GM10266 (cell line): ENCODE data around the gene MUC3A.
"Not testable (repeated sequence)": the region's sequence is repeated elsewhere in the genome, so short reads cannot be mapped to it uniquely, and the experiment has no call there.

ENCODE experiments used
- DNase-seq: peaks from one replicate; pipeline ENCODE4 v3.0.0; 2012; ENCODE audit errors: extremely low spot score
- TF ChIP-seq, protein P1 (sequence below): IDR thresholded peaks from 2 replicates; pipeline ENCODE4 v1.5.1; 2012; ENCODE audit warnings: mild to moderate bottlenecking, low read depth; ENCODE audit not compliant: control insufficient read depth, insufficient read depth; ENCODE audit errors: missing control alignments

Gene MUC3A, protein sequence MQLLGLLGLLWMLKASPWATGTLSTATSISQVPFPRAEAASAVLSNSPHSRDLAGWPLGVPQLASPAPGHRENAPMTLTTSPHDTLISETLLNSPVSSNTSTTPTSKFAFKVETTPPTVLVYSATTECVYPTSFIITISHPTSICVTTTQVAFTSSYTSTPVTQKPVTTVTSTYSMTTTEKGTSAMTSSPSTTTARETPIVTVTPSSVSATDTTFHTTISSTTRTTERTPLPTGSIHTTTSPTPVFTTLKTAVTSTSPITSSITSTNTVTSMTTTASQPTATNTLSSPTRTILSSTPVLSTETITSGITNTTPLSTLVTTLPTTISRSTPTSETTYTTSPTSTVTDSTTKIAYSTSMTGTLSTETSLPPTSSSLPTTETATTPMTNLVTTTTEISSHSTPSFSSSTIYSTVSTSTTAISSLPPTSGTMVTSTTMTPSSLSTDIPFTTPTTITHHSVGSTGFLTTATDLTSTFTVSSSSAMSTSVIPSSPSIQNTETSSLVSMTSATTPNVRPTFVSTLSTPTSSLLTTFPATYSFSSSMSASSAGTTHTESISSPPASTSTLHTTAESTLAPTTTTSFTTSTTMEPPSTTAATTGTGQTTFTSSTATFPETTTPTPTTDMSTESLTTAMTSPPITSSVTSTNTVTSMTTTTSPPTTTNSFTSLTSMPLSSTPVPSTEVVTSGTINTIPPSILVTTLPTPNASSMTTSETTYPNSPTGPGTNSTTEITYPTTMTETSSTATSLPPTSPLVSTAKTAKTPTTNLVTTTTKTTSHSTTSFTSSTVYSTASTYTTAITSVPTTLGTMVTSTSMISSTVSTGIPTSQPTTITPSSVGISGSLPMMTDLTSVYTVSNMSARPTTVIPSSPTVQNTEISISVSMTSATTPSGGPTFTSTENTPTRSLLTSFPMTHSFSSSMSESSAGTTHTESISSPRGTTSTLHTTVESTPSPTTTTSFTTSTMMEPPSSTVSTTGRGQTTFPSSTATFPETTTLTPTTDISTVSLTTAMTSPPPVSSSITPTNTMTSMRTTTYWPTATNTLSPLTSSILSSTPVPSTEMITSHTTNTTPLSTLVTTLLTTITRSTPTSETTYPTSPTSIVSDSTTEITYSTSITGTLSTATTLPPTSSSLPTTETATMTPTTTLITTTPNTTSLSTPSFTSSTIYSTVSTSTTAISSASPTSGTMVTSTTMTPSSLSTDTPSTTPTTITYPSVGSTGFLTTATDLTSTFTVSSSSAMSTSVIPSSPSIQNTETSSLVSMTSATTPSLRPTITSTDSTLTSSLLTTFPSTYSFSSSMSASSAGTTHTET (N-terminal part only)

DNA sequence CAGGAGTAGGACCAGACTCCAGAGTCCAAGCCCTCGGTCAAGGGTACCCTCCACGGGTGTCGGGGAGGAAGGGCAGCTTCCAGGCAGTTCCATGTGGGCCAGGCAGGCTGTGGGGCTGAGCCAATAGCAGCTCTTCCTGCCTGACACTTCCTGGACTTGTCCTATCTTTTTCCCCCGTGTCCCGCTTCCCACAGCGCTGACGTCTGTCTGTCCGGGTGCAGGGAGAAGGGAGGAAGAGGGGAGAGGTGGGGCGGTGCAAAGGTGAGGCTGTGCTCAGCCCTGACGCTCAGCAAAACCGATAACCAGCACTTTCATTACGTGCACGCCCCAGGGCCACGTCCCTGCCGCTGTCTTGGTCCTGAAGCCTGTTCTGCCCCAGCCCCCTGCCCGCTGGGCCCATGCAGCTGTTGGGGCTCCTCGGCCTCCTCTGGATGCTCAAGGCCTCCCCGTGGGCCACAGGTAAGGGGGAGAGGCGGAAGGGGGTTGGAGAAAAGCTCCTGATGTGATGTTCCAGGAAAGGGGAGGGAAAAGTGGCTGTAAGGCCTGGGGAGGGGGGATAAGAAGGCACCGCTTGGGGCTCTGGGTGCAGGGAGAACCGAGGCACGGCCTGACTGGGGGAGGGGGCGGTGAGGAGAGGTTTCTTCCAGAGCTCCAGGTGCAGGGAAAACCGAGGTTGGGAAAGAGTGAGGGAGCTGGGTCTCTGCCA, at the start of gene MUC3A:
MUC3A (plus strand) TSS at position 308 of the 706 bp plus-strand sequence; CDS start at position 399, 91 bp downstream.
- TF ChIP-seq, protein P1, sequence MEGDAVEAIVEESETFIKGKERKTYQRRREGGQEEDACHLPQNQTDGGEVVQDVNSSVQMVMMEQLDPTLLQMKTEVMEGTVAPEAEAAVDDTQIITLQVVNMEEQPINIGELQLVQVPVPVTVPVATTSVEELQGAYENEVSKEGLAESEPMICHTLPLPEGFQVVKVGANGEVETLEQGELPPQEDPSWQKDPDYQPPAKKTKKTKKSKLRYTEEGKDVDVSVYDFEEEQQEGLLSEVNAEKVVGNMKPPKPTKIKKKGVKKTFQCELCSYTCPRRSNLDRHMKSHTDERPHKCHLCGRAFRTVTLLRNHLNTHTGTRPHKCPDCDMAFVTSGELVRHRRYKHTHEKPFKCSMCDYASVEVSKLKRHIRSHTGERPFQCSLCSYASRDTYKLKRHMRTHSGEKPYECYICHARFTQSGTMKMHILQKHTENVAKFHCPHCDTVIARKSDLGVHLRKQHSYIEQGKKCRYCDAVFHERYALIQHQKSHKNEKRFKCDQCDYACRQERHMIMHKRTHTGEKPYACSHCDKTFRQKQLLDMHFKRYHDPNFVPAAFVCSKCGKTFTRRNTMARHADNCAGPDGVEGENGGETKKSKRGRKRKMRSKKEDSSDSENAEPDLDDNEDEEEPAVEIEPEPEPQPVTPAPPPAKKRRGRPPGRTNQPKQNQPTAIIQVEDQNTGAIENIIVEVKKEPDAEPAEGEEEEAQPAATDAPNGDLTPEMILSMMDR: no peak
- no peak for DNase-seq

DNA sequence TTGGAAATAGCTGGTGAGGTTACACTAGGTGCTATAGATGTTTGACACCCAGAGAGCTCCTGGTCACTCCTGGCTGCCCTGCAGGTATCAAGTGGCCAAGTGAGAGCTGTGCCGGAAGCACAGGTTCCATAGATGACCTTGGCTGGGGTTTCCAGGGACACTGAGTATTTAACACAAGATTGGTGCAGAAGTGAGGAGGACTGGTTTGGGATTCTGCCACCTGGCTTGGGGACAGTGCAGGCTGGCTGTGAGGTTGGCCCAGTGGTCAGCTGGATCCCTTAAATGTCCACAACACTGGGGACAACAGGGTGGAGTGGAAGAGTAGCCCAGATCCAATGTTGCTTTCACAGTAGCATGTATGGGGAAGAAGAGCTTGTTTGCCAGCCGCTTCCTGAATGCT, 48.4 kb upstream of the MUC3A start:
- TF ChIP-seq, protein P1: no peak
- DNase-seq: no peak

DNA sequence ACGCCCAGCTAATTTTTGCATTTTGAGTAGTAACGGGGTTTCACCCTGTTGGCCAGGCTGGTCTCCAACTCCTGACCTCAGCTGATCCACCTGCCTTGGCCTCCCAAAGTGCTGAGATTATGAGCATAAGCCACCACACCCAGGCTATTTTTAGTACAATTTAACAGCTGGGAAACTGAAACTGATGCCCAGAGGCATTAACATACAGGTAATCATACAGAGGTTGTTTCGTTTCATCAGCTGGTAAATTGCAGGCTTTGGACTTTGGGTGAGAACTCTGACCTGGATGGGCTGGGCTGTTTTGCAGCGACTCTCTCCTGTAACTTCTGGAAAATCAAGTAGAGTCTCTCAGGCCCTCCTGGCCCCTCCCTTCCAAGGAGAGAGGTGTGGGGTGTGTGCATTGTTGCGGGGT, 47.4 kb upstream of the MUC3A start:
- TF ChIP-seq, protein P1: no peak
- no peak for DNase-seq

DNA sequence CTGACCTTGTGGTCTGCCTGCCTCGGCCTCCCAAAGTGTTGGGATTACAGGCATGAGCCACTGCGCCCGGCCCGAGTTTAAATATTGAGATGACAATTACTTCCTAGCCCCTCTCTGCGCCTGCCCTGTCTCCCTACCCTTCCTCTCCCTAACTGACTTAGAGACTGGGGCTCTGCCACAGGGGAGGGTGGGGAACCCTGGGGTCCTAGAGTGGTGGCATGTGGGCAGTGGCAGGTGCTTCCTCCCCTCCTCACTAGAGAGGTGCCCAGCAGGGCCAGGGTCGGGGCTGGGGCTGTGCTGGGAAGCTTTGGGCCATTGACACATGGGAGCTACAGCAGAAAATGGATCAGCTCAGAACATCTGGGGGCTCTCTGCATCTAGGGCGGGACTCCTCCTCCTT, 46.7 kb upstream of the MUC3A start:
- TF ChIP-seq, protein P1: no peak
- DNase-seq: no peak

DNA sequence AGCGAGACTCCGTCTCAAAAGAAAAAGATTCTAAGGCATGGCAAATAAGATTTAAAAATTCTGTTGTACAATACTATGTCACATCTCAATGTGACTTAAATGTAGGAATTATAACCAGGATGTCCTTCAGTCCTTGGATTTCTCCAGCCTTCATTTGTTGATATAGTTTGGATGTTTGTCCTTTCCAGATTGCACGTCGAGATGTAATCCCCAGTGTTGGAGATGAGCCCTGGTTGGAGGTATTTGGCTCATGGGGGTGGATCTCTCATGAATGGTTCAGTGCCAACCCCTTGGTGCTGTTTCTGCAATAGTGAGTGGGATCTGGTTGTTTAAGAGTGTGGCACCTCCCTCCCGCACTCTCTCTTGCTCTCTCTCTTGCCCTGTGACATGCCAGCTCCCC, 40.8 kb upstream of the MUC3A start:
- no peak for DNase-seq

DNA sequence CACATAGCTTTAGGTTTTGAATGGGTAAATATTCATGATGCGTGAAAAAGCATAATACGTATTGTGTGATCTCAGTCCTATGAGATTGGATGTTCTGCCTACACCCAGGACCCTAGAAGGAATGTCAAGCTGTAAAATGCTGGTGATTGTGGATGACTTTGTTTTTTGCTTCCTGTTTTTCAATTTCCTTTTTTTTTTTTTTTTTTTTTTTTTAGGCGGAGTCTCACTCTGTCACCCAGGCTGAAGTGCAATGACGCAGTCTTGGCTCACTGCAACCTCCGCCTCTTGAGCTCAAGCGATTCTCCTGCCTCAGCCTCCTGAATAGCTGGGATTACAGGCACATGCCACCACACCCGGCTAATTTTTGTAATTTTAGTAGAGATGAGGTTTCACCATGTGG, 38.9 kb upstream of the MUC3A start:
- DNase-seq: not testable (repeated sequence)

More for the DNA sequence above, 40.8 kb upstream of the MUC3A start:
- TF ChIP-seq, protein P1: no peak

DNA sequence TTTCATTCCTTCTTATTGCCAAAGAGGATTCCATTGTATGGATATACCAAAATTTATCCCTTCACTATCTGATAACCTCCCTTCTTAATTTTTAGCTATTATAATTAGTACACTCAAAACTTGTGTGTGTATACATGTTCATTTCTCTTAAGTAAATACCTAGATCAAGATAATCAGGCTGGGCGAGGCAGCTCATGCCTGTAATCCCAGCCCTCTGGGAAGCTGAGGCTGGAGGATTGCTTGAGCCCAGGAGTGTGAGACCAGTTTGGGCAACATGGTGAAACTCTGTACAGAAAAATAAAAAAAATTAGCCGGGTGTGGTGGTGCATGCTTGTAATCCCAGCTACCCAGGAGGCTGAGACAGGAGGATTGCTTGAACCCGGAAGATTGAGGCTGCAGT, 37.9 kb upstream of the MUC3A start:
- TF ChIP-seq, protein P1: no peak
- no peak for DNase-seq
